Measurements from ENCODE around the gene FGD6.
A peak's percentile ranks its signal among the peaks of the same experiment; 100 is the strongest.

Gene FGD6

DNA sequence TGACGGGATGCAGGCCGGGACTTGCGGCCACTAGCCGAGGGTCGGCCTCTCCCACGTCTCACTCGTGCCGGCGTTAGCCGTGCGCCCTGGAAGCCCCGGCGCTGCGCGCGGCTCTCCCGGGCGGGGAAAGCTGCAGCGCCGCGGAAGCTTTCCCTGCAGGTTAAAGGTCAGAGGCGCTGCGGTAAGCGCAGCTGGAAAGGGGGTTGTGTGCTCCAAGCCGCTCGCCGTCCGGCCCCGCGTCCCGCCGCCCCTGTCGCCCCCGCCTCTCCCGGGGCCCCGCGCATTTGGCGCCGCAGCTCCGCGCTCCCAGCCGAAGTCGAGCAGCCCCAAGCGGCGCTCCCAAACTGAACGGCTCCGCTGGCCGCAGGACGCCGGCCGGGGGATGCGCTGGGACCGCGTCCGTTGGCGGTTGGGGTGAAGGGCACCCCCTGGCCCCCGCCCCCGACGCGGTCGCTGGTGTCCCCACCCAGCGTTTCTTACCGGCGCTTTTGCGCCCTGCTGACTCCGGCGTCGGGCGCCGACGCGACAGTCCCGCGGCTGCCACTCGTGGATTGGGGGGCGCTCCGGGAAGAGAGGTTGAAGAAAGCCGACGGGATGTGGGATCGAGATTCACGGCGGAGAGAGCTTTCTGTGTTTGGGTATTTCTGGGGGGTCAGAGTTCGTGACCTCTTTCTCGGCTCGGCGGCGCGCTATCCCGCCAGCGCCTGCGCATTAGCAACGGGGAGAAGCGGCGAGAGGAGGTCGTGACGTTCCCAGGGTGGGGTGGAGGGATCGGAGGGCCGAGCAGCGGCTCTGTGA, 144.2 kb downstream of the FGD6 start, which contains the start of gene NR2C1:
Gene NR2C1, minus strand, starts transcription at position 719 of the 798 bp plus-strand sequence. CDS start 6,234 bp downstream, outside the sequence.
- peak within 1 kb of the TSS; percentile 81 for H3K4me3 ChIP-seq (ENCODE audit: low read length)
- TF ChIP-seq, protein P1, sequence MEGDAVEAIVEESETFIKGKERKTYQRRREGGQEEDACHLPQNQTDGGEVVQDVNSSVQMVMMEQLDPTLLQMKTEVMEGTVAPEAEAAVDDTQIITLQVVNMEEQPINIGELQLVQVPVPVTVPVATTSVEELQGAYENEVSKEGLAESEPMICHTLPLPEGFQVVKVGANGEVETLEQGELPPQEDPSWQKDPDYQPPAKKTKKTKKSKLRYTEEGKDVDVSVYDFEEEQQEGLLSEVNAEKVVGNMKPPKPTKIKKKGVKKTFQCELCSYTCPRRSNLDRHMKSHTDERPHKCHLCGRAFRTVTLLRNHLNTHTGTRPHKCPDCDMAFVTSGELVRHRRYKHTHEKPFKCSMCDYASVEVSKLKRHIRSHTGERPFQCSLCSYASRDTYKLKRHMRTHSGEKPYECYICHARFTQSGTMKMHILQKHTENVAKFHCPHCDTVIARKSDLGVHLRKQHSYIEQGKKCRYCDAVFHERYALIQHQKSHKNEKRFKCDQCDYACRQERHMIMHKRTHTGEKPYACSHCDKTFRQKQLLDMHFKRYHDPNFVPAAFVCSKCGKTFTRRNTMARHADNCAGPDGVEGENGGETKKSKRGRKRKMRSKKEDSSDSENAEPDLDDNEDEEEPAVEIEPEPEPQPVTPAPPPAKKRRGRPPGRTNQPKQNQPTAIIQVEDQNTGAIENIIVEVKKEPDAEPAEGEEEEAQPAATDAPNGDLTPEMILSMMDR (conservative IDR thresholded peaks at IDR 0.05; ENCODE audit: low read length), result no peak
- DNase-seq (ENCODE audit: low read depth), result peak; percentile 91

DNA sequence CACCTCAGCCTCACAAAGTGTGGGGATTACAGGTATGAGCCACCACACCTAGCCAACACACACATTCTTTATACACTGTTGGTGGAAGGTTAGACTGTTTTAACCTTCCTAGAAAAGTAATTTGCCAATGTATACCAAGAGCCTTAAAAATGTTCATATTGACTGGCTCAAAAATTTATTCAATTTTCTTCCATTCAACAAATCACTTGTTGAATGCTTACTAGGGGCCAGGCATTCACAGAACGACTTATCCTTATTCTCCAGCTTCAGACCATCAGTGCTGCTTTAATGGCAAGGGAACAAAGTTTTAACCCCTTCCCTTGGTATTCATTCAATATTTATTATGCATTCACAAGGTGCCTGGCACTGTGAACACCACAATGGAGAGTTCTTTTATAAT, 146.9 kb downstream of the FGD6 start:
- no peak for DNase-seq (ENCODE audit: low read depth)

DNA sequence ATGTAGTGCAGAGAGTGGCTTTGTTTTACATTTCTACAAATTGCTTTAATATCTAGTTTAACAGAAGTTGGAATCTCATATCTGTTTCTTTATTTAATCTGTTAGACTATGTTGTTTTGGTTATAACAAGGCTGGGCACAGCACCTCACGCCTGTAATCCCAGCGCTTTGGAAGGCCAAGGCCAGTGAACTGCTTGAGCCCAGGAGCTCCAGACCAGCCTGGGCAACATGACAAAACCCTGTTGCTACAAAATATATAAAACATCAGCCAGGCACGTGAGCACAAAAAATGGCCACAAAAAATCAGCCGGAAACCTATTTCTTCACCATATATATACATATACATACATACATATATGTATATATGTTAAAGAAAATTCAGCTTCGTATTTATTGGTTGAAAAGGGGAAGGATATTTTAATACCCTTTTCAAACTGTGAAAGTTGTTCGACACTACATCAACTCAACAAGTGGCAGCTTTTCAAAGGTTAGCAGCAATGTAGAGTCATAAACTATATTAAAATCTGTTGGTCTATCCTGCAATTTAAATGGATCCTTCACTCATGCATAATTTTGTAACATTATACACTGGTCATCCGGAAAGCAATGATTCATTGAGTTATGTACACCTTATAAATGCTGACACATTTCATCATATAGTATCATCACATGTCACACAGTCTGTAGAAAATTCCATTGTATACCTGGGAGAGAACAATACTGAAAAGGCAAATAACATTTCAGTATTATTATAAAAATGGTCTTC, 151.0 kb downstream of the FGD6 start:
- TF ChIP-seq, protein P1 (conservative IDR thresholded peaks at IDR 0.05; ENCODE audit: low read length), result no peak
- DNase-seq (ENCODE audit: low read depth), result no peak

More for the DNA sequence above, 146.9 kb downstream of the FGD6 start:
- no peak overlapping the region for H3K4me3 ChIP-seq (ENCODE audit: low read length)
- TF ChIP-seq, protein P1 (conservative IDR thresholded peaks at IDR 0.05; ENCODE audit: low read length), result no peak

DNA sequence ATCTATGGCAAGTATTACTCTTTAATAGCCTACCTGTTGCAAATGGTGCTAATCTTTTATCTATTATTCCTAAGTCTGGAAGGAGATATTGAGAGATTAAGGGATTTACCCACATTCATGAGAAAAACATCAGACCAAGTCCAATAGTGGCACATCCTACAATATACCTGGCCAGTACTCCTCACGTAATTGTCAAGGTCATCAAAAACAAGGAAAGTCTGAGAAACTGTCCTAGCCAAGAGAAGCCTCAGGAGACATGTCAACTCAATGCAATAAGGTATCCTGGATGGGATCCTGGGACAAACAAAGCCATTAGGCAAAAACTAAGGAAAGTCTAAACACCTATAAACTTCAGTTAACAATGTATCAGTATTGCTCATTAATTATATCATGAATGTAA, 156.3 kb downstream of the FGD6 start:
- DNase-seq (ENCODE audit: low read depth), result no peak
- TF ChIP-seq, protein P1 (conservative IDR thresholded peaks at IDR 0.05; ENCODE audit: low read length), result no peak
- H3K4me3 ChIP-seq (ENCODE audit: low read length), result no peak overlapping the region

More for the DNA sequence above, 151.0 kb downstream of the FGD6 start:
- no peak overlapping the region for H3K4me3 ChIP-seq (ENCODE audit: low read length)

DNA sequence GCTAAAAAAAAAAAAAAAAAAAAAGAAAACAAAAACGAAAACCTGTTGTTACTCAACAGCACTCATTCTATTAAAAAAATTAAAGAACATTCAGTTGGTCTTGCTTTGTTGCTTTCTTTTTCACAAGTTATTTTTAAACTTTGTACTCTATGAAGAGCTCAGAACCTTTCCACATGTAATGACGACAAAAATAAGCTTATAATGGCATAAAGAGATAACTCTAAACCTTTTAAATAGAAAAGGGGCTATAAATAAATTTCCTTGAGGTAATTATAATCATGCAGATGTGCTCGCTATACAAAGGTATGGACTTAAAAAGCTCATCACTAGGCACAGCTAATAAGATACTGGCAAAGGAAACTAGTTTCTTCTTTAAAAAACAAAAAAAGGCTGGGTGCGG, 157.3 kb downstream of the FGD6 start:
- TF ChIP-seq, protein P1 (conservative IDR thresholded peaks at IDR 0.05; ENCODE audit: low read length), result no peak
- DNase-seq (ENCODE audit: low read depth), result no peak
- no peak overlapping the region for H3K4me3 ChIP-seq (ENCODE audit: low read length)

DNA sequence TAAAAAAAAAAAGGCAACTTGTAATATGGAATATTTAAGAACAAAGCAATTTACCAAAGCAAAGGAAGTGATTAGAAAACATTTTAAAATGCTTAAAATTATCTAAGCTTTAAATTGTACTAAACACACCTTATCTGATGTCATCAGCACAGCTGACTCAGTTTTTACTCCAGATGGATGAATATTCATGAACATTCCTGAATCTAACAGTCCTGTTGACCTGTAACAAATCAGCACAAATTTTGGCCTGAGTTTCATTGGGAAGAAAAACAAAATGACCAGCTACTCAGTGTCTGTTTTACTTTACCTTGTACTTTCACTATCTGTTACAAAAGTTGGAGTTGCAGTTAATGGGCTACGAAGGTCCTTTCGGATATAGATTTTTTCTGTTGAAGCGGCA, 159.8 kb downstream of the FGD6 start:
- TF ChIP-seq, protein P1 (conservative IDR thresholded peaks at IDR 0.05; ENCODE audit: low read length), result no peak
- H3K4me3 ChIP-seq (ENCODE audit: low read length), result no peak overlapping the region
- DNase-seq (ENCODE audit: low read depth), result no peak

Measured in AG10803 (cell line).